ENCODE measurements around the gene LYRM2. TPM values are rescaled to one million over a fixed set of nuclear protein-coding genes. Genes with fewer than 3 reads are reported as not detected.
A peak's percentile ranks its signal among the peaks of the same experiment; 100 is the strongest.

Gene LYRM2
- total RNA-seq, 6 experiments from 2014 or later, result 10.8 to 16.3 (median 12.8) TPM

DNA sequence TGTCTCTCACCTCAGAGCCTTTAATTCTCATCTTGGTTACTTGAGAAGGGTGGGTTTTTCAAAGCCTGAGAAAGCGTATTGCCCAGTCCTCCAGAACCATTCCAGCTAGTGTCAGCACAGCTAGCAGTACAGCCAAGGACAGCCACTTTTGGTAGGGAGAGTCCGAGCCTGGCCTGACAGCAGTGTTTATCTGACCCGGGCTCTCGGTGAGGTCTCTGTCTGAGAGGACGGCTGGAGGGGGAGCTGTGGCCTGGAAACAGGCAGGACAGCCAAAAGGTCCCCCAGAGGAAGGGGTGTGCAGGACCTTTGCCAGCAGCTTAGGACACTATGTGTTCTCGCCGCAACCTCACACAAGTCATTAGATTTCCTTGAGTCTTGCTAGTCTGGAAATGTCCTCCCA lies 38.8 kb downstream of the LYRM2 start:
- H3K4me3 ChIP-seq, result no peak overlapping the region
- H3K27ac ChIP-seq, result no peak overlapping the region
- ATAC-seq (peak in 2 of 4 donors; percentile 7 to 52), DNase-seq (no peak)
- intact Hi-C loops (cut with DNase I), result no loop called here
- no peaks in the 10 kb centered on the region for H3K9me3 ChIP-seq
- TF ChIP-seq POLR2A (IDR thresholded peaks at IDR 0.05) (no peak), CTCF (IDR thresholded peaks at IDR 0.05) (no peak)
- no peaks in the 10 kb centered on the region for H3K36me3 ChIP-seq
- H3K27me3 ChIP-seq, result no peaks in the 10 kb centered on the region
- WGBS (ENCODE audit: insufficient coverage, low coverage, low lambda C conversion rate, missing lambda C conversion rate), result 67% methylated on average over 3 of the region's 7 CpGs
- H3K4me1 ChIP-seq, result no peaks in the 10 kb centered on the region

DNA sequence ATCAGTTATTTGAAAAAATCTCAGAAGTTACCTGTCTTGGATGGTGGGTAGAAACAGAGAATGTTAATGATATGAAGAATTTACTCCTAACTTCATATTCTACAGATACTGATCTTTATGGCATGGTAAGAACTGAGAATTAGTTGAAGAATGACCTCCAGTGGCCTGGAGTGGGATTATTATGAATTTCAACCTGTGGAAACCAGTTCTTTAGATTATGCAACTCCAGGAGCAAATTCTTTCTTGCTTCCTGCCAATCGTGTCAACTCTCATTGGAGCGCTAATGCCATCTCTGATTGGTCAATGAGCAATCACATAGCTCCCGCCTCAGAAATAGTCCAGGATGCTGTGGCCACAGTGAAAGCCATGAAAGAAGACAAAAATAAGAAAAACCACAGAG lies 40.6 kb downstream of the LYRM2 start:
- intact Hi-C loops (cut with DNase I), result no loop called here
- peak; percentile 90 to 98 (median 97) for ATAC-seq

DNA sequence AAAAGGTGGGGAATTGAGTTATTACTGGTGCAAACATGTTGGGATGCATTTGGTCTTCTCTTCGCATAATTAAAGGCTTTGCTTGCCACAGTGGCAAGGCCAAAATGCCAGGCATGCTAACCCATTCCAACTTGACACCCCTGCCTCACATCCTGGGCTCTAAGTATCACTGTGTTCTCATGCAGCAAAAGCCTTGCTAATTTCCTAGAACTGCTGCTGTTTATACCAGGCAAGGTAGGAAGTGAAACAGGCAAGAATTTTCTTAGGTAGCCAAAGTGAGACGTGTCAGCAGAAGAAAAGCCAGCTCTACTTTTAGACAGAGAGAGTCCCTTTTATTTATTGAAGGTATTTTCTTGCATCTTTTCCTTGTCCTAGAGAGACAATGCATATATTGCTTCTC lies 41.2 kb downstream of the LYRM2 start:
- 0% methylated on average over 1 of the region's 2 CpGs for WGBS (ENCODE audit: insufficient coverage, low coverage, low lambda C conversion rate, missing lambda C conversion rate)
- TF ChIP-seq POLR2A (IDR thresholded peaks at IDR 0.05) (no peak), CTCF (IDR thresholded peaks at IDR 0.05) (no peak)

More for the DNA sequence above, 40.6 kb downstream of the LYRM2 start:
- Histone ChIP-seq H3K36me3 (no peaks in the 10 kb centered on the region), H3K4me3 (no peak overlapping the region), H3K4me1 (no peaks in the 10 kb centered on the region), H3K9me3 (no peaks in the 10 kb centered on the region), H3K27me3 (no peaks in the 10 kb centered on the region), H3K27ac (no peak overlapping the region)
- WGBS (ENCODE audit: insufficient coverage, low coverage, low lambda C conversion rate, missing lambda C conversion rate), result 14% methylated on average over 3 of the region's 3 CpGs
- TF ChIP-seq POLR2A (IDR thresholded peaks at IDR 0.05), result no peak
- peak; percentile 36 to 72 (median 52) for TF ChIP-seq CTCF (IDR thresholded peaks at IDR 0.05)
- no peak for DNase-seq

GRCh38 chr6:89596484-89596883 lies 42.1 kb downstream of the LYRM2 start:
- WGBS (ENCODE audit: insufficient coverage, low coverage, low lambda C conversion rate, missing lambda C conversion rate), result no CpG with 5 or more reads among the region's 1 CpG
- Histone ChIP-seq H3K36me3 (no peaks in the 10 kb centered on the region), H3K27ac (no peak overlapping the region), H3K4me1 (no peaks in the 10 kb centered on the region), H3K27me3 (no peaks in the 10 kb centered on the region), H3K9me3 (no peaks in the 10 kb centered on the region), H3K4me3 (no peak overlapping the region)
- no peak for DNase-seq
- intact Hi-C loops (cut with DNase I), result no loop called here
- no peak for ATAC-seq
- TF ChIP-seq POLR2A (IDR thresholded peaks at IDR 0.05), result no peak
- TF ChIP-seq CTCF (IDR thresholded peaks at IDR 0.05), result no peak

More for the DNA sequence above, 41.2 kb downstream of the LYRM2 start:
- intact Hi-C loops (cut with DNase I), result no loop called here
- Histone ChIP-seq H3K9me3 (no peaks in the 10 kb centered on the region), H3K36me3 (no peaks in the 10 kb centered on the region), H3K4me3 (no peak overlapping the region), H3K27me3 (no peaks in the 10 kb centered on the region), H3K27ac (no peak overlapping the region), H3K4me1 (no peaks in the 10 kb centered on the region)
- ATAC-seq, result no peak
- no peak for DNase-seq

DNA sequence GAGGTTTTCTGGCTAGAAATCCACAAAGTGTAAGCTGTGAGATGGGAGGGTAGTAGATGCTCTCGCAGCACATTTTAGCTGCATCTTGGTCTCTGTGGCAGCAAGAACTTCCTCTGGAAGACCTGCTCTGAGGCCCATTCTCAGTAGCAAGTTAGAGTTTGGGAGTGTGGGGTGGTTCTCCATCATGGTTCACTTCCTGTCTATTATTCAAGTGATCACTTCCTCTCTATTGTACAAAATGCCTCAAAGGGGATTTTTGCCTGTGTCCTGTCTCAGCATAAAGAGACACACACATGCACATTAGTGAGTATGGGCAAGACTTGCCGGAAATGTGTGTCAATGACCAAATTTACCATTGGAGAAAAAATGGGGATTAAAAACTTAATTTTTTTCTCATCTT lies 42.5 kb downstream of the LYRM2 start:
- 86% methylated on average over 2 of the region's 2 CpGs for WGBS (ENCODE audit: insufficient coverage, low coverage, low lambda C conversion rate, missing lambda C conversion rate)
- intact Hi-C loops (cut with DNase I), result no loop called here
- DNase-seq (no peak), ATAC-seq (no peak)
- Histone ChIP-seq H3K27me3 (no peaks in the 10 kb centered on the region), H3K4me1 (no peaks in the 10 kb centered on the region), H3K9me3 (no peaks in the 10 kb centered on the region), H3K4me3 (no peak overlapping the region), H3K27ac (no peak overlapping the region), H3K36me3 (no peaks in the 10 kb centered on the region)
- no peak for TF ChIP-seq POLR2A (IDR thresholded peaks at IDR 0.05)
- no peak for TF ChIP-seq CTCF (IDR thresholded peaks at IDR 0.05)

All from right lobe of liver (tissue), 6 donors.